PC-9 (cell line): ENCODE results near the gene CAPG.

Experiments used
- EZH2 ChIP-seq: fragments of 200-600 bp; sonication (generic); IDR thresholded peaks from 2 replicates; pipeline ENCODE4 v1.8.0; 2017; ENCODE audit warnings: antibody characterized with exemption, low read depth
- TF ChIP-seq, protein P1 (sequence below): fragments of 200-600 bp; sonication (generic); conservative IDR thresholded peaks from 2 replicates; pipeline ENCODE4 v1.6.1; 2017; ENCODE audit warnings: mixed run types, antibody characterized with exemption, mild to moderate bottlenecking, moderate library complexity

GRCh38 chr2:85401844-85402243, 8.3 kb downstream of the CAPG start:
- TF ChIP-seq, protein P1, sequence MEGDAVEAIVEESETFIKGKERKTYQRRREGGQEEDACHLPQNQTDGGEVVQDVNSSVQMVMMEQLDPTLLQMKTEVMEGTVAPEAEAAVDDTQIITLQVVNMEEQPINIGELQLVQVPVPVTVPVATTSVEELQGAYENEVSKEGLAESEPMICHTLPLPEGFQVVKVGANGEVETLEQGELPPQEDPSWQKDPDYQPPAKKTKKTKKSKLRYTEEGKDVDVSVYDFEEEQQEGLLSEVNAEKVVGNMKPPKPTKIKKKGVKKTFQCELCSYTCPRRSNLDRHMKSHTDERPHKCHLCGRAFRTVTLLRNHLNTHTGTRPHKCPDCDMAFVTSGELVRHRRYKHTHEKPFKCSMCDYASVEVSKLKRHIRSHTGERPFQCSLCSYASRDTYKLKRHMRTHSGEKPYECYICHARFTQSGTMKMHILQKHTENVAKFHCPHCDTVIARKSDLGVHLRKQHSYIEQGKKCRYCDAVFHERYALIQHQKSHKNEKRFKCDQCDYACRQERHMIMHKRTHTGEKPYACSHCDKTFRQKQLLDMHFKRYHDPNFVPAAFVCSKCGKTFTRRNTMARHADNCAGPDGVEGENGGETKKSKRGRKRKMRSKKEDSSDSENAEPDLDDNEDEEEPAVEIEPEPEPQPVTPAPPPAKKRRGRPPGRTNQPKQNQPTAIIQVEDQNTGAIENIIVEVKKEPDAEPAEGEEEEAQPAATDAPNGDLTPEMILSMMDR = no peak
- TF ChIP-seq EZH2 = no peak
